SH-SY5Y (cell line): ENCODE data around the gene HOXD8.

Experiments
- GATA2 ChIP-seq: IDR thresholded peaks from 2 replicates; pipeline ENCODE4 v1.6.1; 2011; ENCODE audit warnings: mild to moderate bottlenecking, low read depth, low read length
- GATA3 ChIP-seq: IDR thresholded peaks from 2 replicates; pipeline ENCODE4 v1.6.1; 2011; ENCODE audit warnings: low read depth, mild to moderate bottlenecking, low read length, moderate library complexity

The HOXD8 gene

DNA sequence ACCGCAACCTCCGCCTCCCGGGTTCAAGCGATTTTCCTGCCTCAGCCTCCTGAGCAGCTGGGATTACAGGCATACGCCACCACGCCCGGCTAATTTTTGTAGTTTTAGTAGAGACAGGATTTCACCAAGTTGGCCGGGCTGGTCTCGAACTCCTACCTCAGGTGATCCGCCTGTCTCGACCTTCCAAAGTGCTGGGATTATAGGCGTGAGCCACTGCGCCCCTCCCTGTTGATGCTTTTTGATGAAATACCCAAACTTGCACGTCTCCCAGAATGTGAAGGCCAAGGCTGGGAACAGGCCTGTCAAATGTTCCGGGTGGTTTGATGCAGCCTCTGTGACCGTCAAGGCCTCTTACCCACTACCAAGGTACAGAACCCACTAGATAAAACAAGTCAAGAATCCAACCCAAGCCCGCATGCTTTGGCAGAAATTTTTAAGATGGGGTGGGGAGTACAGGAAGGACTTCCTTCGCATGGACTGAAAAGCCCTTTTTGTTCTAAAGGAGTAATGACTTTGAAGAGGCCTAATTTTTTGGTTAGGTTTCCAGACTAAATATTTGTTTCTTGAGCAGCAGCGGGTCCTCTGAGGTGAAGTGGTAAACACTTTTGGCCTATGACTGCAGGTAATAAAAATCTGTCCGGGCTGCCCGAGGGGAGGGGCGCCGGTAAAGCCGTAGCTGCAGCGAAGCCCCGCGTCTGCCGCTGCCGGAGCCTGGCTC, 42.0 kb upstream of the HOXD8 start:
- TF ChIP-seq GATA3 (no peak), GATA2 (no peak)

DNA sequence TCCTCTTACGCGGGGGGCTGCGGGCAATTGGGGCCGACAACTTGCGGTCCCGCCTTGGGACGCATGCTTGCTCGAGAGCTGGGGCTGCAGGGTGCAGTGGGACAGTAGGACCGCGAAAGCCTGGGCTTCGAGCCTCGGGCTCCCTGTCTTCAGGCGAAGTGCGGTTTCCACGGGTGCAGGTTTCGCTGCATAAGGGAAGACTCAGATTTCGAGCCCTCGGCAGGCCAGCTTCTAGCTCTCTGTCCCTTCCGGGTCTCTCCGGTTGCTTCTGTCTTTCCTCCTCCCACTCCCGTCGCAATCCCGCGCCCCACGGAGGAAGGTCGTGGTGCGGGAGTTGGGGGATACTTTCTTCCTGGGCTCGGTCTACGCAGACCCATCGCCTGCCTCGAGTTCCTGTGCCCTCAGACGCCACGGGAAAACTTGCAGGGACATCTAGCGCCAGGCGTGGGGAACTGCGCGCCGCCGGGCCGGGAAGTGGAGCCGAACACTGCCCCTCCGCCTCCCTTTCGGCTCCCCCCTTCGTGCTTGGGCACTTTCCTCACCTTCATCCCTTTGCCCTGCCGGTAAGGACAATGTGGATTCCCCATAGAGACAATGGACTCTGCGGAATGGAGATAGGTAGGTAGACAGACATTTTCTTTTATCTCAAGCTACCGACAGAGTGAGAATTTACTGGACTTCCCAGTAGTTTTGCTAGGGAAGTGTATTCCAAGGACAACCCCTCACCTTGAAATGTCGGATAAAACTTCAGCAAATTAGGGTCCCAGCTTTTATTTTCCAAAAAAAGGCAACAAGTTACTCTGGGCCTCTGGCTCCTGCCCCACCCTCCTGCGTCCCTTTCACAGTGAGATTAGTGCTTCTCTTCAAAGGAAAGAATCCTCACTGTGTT, 41.2 kb upstream of the HOXD8 start:
- TF ChIP-seq GATA3 (no peak), GATA2 (no peak)

GRCh38 chr2:176088937-176089842, 40.3 kb upstream of the HOXD8 start:
- TF ChIP-seq GATA3 (no peak), GATA2 (no peak)

DNA sequence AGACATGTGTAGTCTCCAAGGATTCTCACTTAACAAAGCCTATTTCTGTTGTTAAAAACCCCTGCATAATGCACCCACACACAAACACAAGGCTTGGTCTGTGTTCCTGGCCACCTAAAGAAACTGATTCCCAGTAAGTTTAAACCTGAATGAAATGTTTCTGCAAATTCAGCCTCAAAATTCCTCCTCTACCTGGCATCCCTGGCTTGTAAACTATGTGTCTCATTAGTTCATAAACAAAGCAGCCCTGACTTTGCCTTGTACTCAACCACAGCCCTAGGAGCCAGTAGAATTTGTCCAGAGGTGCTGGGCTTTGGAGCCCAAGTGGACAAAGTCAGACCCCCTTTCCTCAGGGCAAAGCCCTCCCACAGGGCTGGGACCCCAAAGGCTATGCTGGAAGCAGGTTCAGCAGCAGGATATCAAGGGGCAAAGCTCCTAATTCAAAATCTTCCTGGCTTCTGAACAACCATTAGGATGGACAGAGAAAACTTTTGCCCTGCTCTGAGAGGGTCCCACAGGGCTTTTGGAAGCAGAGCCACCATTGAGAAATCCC, 39.6 kb upstream of the HOXD8 start:
- no peak for TF ChIP-seq GATA2

GRCh38 chr2:176090862-176091261, 38.6 kb upstream of the HOXD8 start:
- TF ChIP-seq GATA2 (no peak), GATA3 (no peak)

DNA sequence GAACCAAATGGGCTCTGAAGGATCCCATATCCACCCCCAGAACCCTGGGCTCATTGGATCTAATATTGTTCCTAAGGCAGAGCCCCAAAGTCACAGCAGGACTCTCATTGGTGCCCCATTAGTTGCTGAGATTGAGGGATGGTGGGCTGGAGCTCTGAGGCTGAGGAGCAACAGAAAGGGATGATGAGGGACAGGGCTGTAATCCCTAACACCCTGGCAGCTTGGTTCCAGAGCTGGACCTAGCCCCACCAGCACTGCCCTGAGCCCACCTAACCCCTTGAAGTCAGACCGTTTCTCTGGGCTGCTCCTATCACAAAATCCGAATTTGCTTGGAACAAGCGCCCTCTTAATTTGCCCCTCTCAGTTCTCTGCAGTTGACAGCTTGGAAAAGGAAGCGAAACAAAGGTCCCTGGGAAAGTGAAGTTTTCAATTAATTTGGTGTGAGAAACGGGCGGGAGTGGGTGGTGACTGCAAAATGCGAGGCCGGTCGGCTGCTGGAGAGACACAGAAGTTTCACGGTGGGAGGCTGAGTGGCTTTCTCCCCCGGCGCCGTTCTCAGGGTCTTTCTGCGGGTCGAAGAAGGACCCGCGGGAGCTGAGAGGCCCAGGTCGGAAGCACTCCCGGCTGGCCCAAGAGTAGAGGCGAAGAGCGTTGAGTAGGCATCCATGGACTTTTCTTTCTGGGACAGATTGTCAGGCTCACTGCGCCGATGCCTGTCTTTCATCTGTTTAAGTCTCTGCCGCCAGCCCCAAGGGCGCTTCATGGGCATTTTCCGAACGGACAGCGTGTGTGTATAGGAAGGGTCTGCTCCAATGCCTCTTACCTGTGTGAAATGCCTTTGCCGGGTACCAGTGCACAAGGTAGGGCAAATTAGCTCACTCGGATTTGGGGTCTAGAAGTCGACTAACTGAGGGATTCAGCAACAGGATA, 37.9 kb upstream of the HOXD8 start:
- TF ChIP-seq GATA3 (no peak), GATA2 (no peak)

DNA sequence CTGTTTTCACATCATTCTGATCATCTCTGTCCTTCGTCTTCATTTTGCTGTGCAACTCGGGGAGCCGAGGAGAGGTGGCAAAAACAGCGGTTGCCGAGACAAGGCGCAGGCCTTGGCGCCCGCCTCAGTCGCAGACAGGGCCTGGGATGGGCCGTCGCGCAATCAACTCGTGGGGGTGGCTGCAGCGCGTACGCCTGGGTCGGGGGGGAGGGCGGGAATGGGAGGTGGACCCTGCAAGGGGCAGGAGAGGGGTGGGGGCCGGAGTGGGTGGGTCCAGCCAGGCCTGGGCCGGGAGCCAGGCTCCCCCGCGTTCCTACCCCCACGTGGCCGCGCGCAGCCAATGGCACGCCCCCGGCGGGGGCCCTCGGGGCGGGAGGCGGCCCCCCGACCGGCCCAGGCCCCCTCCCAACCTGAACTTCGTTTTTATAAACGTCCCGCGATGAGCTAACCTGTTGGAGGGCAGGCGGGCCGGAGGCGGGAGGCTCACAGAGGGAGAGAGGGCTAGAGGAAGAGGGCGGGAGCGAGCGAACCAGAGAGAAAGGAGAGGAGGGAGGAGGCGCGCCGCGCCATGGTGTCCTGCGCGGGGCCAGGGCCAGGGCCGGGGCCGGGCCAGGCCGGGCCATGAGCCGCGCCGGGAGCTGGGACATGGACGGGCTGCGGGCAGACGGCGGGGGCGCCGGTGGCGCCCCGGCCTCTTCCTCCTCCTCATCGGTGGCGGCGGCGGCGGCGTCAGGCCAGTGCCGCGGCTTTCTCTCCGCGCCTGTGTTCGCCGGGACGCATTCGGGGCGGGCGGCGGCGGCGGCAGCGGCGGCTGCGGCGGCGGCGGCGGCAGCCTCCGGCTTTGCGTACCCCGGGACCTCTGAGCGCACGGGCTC, 37.0 kb upstream of the HOXD8 start, which contains the start of gene HOXD13:
Gene HOXD13 (plus strand): TSS at position 452 of the 875 bp plus-strand sequence. CDS start 170 bp downstream, at position 622.
- no peak for TF ChIP-seq GATA2
- TF ChIP-seq GATA3 = no peak

DNA sequence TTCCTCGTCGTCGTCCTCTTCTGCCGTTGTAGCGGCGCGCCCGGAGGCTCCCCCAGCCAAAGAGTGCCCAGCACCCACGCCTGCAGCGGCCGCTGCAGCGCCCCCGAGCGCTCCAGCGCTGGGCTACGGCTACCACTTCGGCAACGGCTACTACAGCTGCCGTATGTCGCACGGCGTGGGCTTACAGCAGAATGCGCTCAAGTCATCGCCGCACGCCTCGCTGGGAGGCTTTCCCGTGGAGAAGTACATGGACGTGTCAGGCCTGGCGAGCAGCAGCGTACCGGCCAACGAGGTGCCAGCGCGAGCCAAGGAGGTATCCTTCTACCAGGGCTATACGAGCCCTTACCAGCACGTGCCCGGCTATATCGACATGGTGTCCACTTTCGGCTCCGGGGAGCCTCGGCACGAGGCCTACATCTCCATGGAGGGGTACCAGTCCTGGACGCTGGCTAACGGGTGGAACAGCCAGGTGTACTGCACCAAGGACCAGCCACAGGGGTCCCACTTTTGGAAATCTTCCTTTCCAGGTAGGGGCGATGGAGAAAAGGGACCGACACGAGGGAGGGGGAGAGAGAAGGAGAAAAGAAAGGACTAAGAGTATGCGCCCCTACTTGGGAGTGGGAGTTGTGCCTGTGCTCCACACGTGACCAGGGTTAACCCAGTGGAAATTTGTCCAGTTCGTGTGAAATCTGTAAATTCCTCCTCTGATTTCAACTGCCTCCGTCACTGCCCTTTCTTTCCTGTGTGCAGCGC, 36.2 kb upstream of the HOXD8 start:
- no peak for TF ChIP-seq GATA3
- TF ChIP-seq GATA2 = no peak

DNA sequence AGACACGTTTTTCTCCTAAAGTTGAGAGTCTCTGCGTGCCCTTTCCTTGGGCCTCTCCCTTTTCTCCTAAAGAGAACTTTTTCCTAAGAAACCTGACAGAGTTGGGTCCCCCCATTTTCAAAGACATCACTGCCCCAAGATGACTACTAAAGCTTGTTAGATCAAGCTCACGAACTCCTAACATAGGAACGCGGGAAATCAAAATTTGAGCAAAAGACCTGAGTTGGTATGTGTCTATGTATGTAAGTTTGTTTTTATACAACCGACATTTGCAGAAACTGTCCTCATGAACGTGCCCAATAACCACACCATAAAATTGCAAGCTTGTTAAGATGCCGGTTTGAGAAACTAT, 35.6 kb upstream of the HOXD8 start:
- no peak for TF ChIP-seq GATA3
- no peak for TF ChIP-seq GATA2

DNA sequence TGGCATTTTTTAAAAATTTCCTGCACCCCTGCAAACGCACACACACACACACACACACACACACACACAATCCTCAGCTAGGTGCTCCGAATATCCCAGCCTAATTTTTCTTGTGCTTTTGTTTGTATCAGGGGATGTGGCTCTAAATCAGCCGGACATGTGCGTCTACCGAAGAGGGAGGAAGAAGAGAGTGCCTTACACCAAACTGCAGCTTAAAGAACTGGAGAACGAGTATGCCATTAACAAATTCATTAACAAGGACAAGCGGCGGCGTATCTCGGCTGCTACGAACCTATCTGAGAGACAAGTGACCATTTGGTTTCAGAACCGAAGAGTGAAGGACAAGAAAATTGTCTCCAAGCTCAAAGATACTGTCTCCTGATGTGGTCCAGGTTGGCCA, 35.2 kb upstream of the HOXD8 start:
- TF ChIP-seq GATA3 = no peak
- TF ChIP-seq GATA2 = no peak

GRCh38 chr2:176095421-176095820, 34.1 kb upstream of the HOXD8 start:
- TF ChIP-seq GATA2 (no peak), GATA3 (no peak)
